GM18505 (cell line): ENCODE results near the gene LDB3.

Experiments
- ATAC-seq: cut with Tn5 transposase; IDR thresholded peaks from one replicate; pipeline ENCODE4 v1.9.1; 2021; ENCODE audit not compliant: unreplicated experiment
- POLR2A ChIP-seq: IDR thresholded peaks from 4 replicates; pipeline ENCODE4 v1.6.1; 2011; ENCODE audit warnings: borderline replicate concordance; ENCODE audit not compliant: insufficient read depth, insufficient read length; ENCODE audit errors: extremely low read depth

The LDB3 gene

GRCh38 chr10:86757113-86757972 lies 89.0 kb downstream of the LDB3 start:
- no peak for TF ChIP-seq POLR2A
- ATAC-seq = peak; percentile 11

GRCh38 chr10:86758189-86759072 lies 90.1 kb downstream of the LDB3 start:
- ATAC-seq = no peak
- TF ChIP-seq POLR2A = no peak

GRCh38 chr10:86759073-86759672 lies 90.9 kb downstream of the LDB3 start:
- ATAC-seq = no peak
- no peak for TF ChIP-seq POLR2A

GRCh38 chr10:86763404-86763803 lies 95.1 kb downstream of the LDB3 start:
- TF ChIP-seq POLR2A = no peak
- ATAC-seq = no peak

- TF ChIP-seq POLR2A = no peak
- ATAC-seq = no peak
Measured at GRCh38 chr10:86765548-86765947, 97.2 kb downstream of the LDB3 start.

- TF ChIP-seq POLR2A = no peak
- no peak for ATAC-seq
Measured at GRCh38 chr10:86768412-86769062, 100.2 kb downstream of the LDB3 start.

GRCh38 chr10:86769991-86770390 lies 101.7 kb downstream of the LDB3 start:
- no peak for ATAC-seq
- TF ChIP-seq POLR2A = no peak

- no peak for TF ChIP-seq POLR2A
Measured at GRCh38 chr10:86770412-86770960, 102.2 kb downstream of the LDB3 start.

GRCh38 chr10:86773498-86773897 lies 105.2 kb downstream of the LDB3 start:
- no peak for TF ChIP-seq POLR2A
- ATAC-seq = no peak

More at GRCh38 chr10:86770412-86770960, 102.2 kb downstream of the LDB3 start:
- no peak for ATAC-seq

GRCh38 chr10:86775056-86775869 lies 107.0 kb downstream of the LDB3 start:
- TF ChIP-seq POLR2A = no peak
- peak; percentile 74 for ATAC-seq

- no peak for ATAC-seq
- no peak for TF ChIP-seq POLR2A
Measured at GRCh38 chr10:86775870-86776180, 107.5 kb downstream of the LDB3 start.

GRCh38 chr10:86779220-86780017 lies 111.1 kb downstream of the LDB3 start:
- TF ChIP-seq POLR2A = no peak
- no peak for ATAC-seq
